Testis (tissue), 2 donors: ENCODE data around the gene GLYR1.

ENCODE experiments used
- POLR2A ChIP-seq: fragments of 450-650 bp; IDR thresholded peaks from one replicate; pipeline ENCODE4 v1.6.1; 2017; ENCODE audit warnings: antibody characterized with exemption, mild to moderate bottlenecking, moderate library complexity
- TF ChIP-seq, protein P1 (sequence below), 3 experiments: fragments of 450-650 bp in 2 of 3; fragments of 200-600 bp in 1 of 3; sonication (generic) in 1 of 3; IDR thresholded peaks; one replicate each; pipeline ENCODE4 v1.5.1; 2016 to 2019; ENCODE audit warnings: antibody characterized with exemption in 3 of 3, mild to moderate bottlenecking in 2 of 3, moderate library complexity in 1 of 3

DNA sequence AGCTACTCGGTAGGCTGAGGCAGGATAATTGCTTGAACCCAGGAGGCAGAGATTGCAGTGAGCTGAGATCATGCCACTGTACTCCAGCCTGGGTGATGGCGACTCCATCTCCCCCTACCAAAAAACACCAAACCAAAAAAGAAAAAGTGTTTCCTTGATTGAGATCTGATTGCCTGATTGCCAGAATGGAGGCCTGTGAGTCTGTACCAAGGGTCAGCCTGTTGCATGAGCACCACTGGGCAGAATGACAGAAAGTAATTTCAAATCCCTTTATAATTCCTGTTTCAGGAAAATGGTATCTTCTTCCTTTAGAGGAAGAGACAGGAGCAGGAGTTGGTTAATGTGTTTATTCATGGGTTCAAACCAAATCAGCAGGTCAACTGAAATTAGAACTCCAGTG lies 8.7 kb upstream of the GLYR1 start:
- TF ChIP-seq, protein P1, sequence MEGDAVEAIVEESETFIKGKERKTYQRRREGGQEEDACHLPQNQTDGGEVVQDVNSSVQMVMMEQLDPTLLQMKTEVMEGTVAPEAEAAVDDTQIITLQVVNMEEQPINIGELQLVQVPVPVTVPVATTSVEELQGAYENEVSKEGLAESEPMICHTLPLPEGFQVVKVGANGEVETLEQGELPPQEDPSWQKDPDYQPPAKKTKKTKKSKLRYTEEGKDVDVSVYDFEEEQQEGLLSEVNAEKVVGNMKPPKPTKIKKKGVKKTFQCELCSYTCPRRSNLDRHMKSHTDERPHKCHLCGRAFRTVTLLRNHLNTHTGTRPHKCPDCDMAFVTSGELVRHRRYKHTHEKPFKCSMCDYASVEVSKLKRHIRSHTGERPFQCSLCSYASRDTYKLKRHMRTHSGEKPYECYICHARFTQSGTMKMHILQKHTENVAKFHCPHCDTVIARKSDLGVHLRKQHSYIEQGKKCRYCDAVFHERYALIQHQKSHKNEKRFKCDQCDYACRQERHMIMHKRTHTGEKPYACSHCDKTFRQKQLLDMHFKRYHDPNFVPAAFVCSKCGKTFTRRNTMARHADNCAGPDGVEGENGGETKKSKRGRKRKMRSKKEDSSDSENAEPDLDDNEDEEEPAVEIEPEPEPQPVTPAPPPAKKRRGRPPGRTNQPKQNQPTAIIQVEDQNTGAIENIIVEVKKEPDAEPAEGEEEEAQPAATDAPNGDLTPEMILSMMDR (IDR thresholded peaks at IDR 0.05): no peak
- no peak for TF ChIP-seq POLR2A
